ENCODE data around the gene GATA3. TPM values are rescaled to one million over a fixed set of nuclear protein-coding genes. Genes with fewer than 3 reads are reported as not detected.

Gene GATA3
- polyA plus RNA-seq, 2 donors = 0.31 to 0.45 TPM

DNA sequence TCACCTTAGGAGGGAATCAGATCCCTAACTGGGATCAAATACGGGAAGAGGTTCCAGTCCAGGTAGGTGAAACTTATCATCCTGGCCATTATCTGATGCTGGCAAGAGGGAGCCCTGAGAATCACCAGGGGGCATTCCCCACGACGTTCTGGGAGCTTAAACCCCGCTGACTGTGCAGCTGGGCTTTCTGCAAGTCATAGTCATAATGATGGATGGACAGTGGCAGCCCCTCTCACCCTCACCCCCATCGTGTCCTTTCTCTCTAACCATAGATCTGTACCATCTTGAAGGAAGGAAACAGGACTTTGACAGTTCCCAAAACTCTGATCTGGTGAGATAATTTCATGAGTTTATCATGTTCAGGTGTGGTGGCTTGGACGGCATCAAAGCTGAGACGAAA, 50.2 kb downstream of the GATA3 start:
- H3K4me1 ChIP-seq (ENCODE audit: control insufficient read depth in 2 of 2, insufficient read depth in 2 of 2, low read length in 1 of 2) = peaks cover 0 to 3% of the 10 kb centered on the region in 2 donors
- no peaks in the 10 kb centered on the region for H3K27me3 ChIP-seq (ENCODE audit: control insufficient read depth in 1 of 2, insufficient read depth in 2 of 2, low read length in 2 of 2)
- H3K27ac ChIP-seq (ENCODE audit: low read depth in 2 of 2, low read length in 1 of 2) = no peak overlapping the region
- no peaks in the 10 kb centered on the region for H3K36me3 ChIP-seq (ENCODE audit: control insufficient read depth in 2 of 2, insufficient read depth in 2 of 2, low read length in 1 of 2)
- peaks cover 3 to 4% of the 10 kb centered on the region in 2 donors for H3K9me3 ChIP-seq (ENCODE audit: control insufficient read depth in 2 of 2, insufficient read depth in 1 of 2, low read depth in 1 of 2, low read length in 1 of 2)
- no peak overlapping the region for H3K4me3 ChIP-seq (ENCODE audit: low read depth in 1 of 2, low read length in 2 of 2)
- 37 to 46% methylated on average over 7 of the region's 7 CpGs for WGBS, 2 donors

DNA sequence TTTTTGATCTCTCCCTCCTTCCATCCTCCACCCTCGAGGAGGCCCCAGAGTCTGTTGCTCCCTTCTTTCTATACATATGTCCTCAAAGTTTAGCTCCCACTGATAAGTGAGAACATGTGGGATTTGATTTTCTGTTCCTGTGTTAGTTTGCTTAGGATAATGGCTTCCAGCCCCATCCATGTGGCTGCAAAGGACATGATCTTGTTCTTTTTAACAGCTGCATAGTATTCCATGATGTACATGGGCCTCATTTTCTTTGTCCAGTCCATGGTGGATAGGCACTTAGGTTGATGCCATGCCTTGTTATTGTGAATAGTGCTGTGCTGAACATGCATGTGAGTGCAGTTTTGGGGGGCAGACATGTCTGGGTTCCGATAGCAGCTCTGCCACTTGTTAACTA, 51.4 kb downstream of the GATA3 start:
- no peak overlapping the region for H3K27ac ChIP-seq (ENCODE audit: low read depth in 2 of 2, low read length in 1 of 2)
- WGBS, 2 donors = 93 to 94% methylated on average over 2 of the region's 2 CpGs
- H3K4me3 ChIP-seq (ENCODE audit: low read depth in 1 of 2, low read length in 2 of 2) = no peak overlapping the region
- H3K36me3 ChIP-seq (ENCODE audit: control insufficient read depth in 2 of 2, insufficient read depth in 2 of 2, low read length in 1 of 2) = no peaks in the 10 kb centered on the region
- no peaks in the 10 kb centered on the region for H3K27me3 ChIP-seq (ENCODE audit: control insufficient read depth in 1 of 2, insufficient read depth in 2 of 2, low read length in 2 of 2)
- H3K4me1 ChIP-seq (ENCODE audit: control insufficient read depth in 2 of 2, insufficient read depth in 2 of 2, low read length in 1 of 2) = peaks cover 0 to 3% of the 10 kb centered on the region in 2 donors
- H3K9me3 ChIP-seq (ENCODE audit: control insufficient read depth in 2 of 2, insufficient read depth in 1 of 2, low read depth in 1 of 2, low read length in 1 of 2) = peaks cover 3 to 4% of the 10 kb centered on the region in 2 donors

DNA sequence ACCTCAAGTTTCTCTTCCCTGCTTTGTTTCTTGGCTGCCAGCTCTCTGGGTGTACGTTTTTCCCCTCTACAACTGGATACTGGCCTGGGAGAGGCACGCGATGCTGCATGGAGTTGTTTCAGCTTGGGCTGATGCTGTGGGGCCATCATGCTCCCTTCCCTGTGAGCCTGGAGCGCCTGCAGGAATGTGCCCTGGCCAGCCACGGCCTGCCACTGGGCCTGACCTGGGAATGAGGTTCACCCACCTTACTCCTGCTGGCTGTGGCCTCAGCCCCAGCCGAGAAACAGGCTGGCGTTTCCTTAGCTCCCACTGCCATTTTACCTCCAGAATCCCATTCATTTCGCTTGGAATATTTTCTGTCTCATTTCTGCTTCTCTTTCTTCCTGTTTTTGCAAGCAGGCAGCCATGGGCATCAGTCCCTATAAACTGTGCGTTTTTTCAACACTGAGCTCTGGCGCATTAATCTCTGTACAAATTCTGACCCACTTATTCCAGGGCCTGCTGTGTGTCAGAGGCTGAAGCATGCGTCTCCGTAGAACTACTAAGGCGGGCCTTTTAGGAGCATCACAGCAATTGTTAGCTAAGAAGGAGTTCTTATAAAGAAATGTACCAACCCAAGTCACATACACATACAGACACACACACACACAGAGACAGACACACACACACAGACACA, 57.9 kb downstream of the GATA3 start:
- 80 to 90% methylated on average over 13 of the region's 13 CpGs for WGBS, 2 donors
- no peak overlapping the region for H3K27ac ChIP-seq (ENCODE audit: low read depth in 2 of 2, low read length in 1 of 2)
- H3K4me3 ChIP-seq (ENCODE audit: low read depth in 1 of 2, low read length in 2 of 2) = no peak overlapping the region
- no peaks in the 10 kb centered on the region for H3K36me3 ChIP-seq (ENCODE audit: control insufficient read depth in 2 of 2, insufficient read depth in 2 of 2, low read length in 1 of 2)
- no peaks in the 10 kb centered on the region for H3K27me3 ChIP-seq (ENCODE audit: control insufficient read depth in 1 of 2, insufficient read depth in 2 of 2, low read length in 2 of 2)
- H3K9me3 ChIP-seq (ENCODE audit: control insufficient read depth in 2 of 2, insufficient read depth in 1 of 2, low read depth in 1 of 2, low read length in 1 of 2) = no peaks in the 10 kb centered on the region
- H3K4me1 ChIP-seq (ENCODE audit: control insufficient read depth in 2 of 2, insufficient read depth in 2 of 2, low read length in 1 of 2) = no peaks in the 10 kb centered on the region

DNA sequence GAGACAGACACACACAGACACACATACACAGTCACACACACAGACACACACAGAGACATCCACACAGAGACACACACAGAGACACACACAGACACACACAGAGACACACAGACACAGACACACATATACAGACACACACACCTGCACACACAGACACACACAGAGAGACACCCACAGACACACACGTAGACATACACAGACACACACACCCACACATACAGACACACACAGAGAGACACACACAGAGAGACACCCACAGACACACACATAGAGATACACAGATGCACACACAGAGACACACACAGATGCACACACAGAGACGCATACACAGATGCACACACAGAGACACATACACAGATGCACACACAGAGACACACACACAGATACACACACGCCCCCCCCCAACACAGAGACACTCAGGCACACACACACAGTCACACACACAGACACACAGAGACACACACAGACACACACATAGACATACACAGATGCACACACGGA, 58.5 kb downstream of the GATA3 start:
- Histone ChIP-seq H3K9me3 (ENCODE audit: control insufficient read depth in 2 of 2, insufficient read depth in 1 of 2, low read depth in 1 of 2, low read length in 1 of 2) (no peaks in the 10 kb centered on the region), H3K4me3 (ENCODE audit: low read depth in 1 of 2, low read length in 2 of 2) (no peak overlapping the region), H3K27ac (ENCODE audit: low read depth in 2 of 2, low read length in 1 of 2) (no peak overlapping the region), H3K27me3 (ENCODE audit: control insufficient read depth in 1 of 2, insufficient read depth in 2 of 2, low read length in 2 of 2) (no peaks in the 10 kb centered on the region), H3K4me1 (ENCODE audit: control insufficient read depth in 2 of 2, insufficient read depth in 2 of 2, low read length in 1 of 2) (no peaks in the 10 kb centered on the region), H3K36me3 (ENCODE audit: control insufficient read depth in 2 of 2, insufficient read depth in 2 of 2, low read length in 1 of 2) (no peaks in the 10 kb centered on the region)
- 73 to 78% methylated on average over 4 of the region's 4 CpGs for WGBS, 2 donors

DNA sequence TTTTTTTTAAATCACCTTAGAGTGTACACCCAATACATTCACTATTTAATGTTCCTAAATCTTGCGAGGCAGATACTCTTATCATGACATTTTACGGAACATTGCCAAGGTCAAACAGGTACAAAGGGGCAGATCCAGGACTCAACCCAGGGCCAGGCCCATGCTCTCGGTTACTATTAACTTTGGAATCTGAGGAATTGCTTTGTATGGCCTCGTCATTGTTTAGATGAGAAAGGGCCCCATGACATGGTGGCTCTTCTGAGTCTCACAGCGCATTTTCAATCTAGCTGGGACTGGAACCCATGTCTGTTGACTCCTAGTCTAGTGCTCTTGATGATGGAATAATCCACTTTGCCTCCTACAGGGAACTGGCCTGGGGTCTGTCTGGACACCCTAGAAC, 59.1 kb downstream of the GATA3 start:
- WGBS, 2 donors = 80 to 95% methylated on average over 5 of the region's 5 CpGs
- Histone ChIP-seq H3K27me3 (ENCODE audit: control insufficient read depth in 1 of 2, insufficient read depth in 2 of 2, low read length in 2 of 2) (no peaks in the 10 kb centered on the region), H3K4me1 (ENCODE audit: control insufficient read depth in 2 of 2, insufficient read depth in 2 of 2, low read length in 1 of 2) (no peaks in the 10 kb centered on the region), H3K27ac (ENCODE audit: low read depth in 2 of 2, low read length in 1 of 2) (no peak overlapping the region), H3K4me3 (ENCODE audit: low read depth in 1 of 2, low read length in 2 of 2) (no peak overlapping the region), H3K36me3 (ENCODE audit: control insufficient read depth in 2 of 2, insufficient read depth in 2 of 2, low read length in 1 of 2) (no peaks in the 10 kb centered on the region), H3K9me3 (ENCODE audit: control insufficient read depth in 2 of 2, insufficient read depth in 1 of 2, low read depth in 1 of 2, low read length in 1 of 2) (no peaks in the 10 kb centered on the region)

- H3K36me3 ChIP-seq (ENCODE audit: control insufficient read depth in 2 of 2, insufficient read depth in 2 of 2, low read length in 1 of 2) = no peaks in the 10 kb centered on the region
- no peaks in the 10 kb centered on the region for H3K27me3 ChIP-seq (ENCODE audit: control insufficient read depth in 1 of 2, insufficient read depth in 2 of 2, low read length in 2 of 2)
- WGBS, 2 donors = 85 to 87% methylated on average over 13 of the region's 13 CpGs
- no peaks in the 10 kb centered on the region for H3K9me3 ChIP-seq (ENCODE audit: control insufficient read depth in 2 of 2, insufficient read depth in 1 of 2, low read depth in 1 of 2, low read length in 1 of 2)
- H3K27ac ChIP-seq (ENCODE audit: low read depth in 2 of 2, low read length in 1 of 2) = no peak overlapping the region
- H3K4me3 ChIP-seq (ENCODE audit: low read depth in 1 of 2, low read length in 2 of 2) = no peak overlapping the region
- no peaks in the 10 kb centered on the region for H3K4me1 ChIP-seq (ENCODE audit: control insufficient read depth in 2 of 2, insufficient read depth in 2 of 2, low read length in 1 of 2)
These were observed 60.5 kb downstream of the GATA3 start for GRCh38 chr10:8114741-8115617.

DNA sequence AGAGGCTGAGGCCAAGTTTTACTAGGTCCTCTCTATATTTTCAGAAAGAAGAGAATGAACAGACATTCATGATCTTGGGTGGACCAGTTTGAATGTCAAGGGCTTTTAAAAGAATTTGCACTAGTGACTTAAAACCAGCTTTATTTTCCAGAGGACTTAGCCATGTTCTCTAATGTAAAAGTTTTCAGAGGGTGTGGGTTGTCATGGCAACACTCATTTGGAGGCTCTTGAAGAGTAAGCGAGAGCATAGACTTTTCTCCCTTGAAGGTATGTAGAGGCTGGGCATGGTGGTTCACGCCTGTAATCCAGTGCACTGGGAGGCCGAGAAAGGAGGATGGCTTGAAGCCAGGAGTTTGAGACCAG, 61.1 kb downstream of the GATA3 start:
- H3K27me3 ChIP-seq (ENCODE audit: control insufficient read depth in 1 of 2, insufficient read depth in 2 of 2, low read length in 2 of 2) = no peaks in the 10 kb centered on the region
- no peaks in the 10 kb centered on the region for H3K4me1 ChIP-seq (ENCODE audit: control insufficient read depth in 2 of 2, insufficient read depth in 2 of 2, low read length in 1 of 2)
- WGBS, 2 donors = 87 to 89% methylated on average over 3 of the region's 3 CpGs
- H3K27ac ChIP-seq (ENCODE audit: low read depth in 2 of 2, low read length in 1 of 2) = no peak overlapping the region
- H3K9me3 ChIP-seq (ENCODE audit: control insufficient read depth in 2 of 2, insufficient read depth in 1 of 2, low read depth in 1 of 2, low read length in 1 of 2) = no peaks in the 10 kb centered on the region
- H3K36me3 ChIP-seq (ENCODE audit: control insufficient read depth in 2 of 2, insufficient read depth in 2 of 2, low read length in 1 of 2) = no peaks in the 10 kb centered on the region
- H3K4me3 ChIP-seq (ENCODE audit: low read depth in 1 of 2, low read length in 2 of 2) = no peak overlapping the region

DNA sequence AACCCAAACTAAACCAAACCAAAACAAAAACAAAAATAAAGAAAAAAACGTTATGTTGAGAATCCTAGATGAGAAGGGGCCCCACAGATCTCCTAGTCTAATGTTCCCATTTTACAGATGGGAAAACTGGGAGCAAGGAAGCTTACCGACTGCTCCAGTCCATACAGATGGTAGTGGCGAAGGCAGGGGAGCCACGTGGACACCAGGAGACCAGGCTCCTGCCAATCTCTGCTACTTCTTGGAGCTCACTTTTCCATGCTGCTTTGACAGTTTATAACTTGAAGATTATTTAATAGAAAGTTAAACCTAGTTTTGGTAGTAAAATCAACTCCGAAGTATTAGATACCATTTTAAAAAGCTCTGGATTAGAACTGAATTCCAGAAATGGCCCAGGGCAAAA, 62.0 kb downstream of the GATA3 start:
- Histone ChIP-seq H3K4me1 (ENCODE audit: control insufficient read depth in 2 of 2, insufficient read depth in 2 of 2, low read length in 1 of 2) (no peaks in the 10 kb centered on the region), H3K27ac (ENCODE audit: low read depth in 2 of 2, low read length in 1 of 2) (no peak overlapping the region), H3K4me3 (ENCODE audit: low read depth in 1 of 2, low read length in 2 of 2) (no peak overlapping the region), H3K36me3 (ENCODE audit: control insufficient read depth in 2 of 2, insufficient read depth in 2 of 2, low read length in 1 of 2) (no peaks in the 10 kb centered on the region), H3K9me3 (ENCODE audit: control insufficient read depth in 2 of 2, insufficient read depth in 1 of 2, low read depth in 1 of 2, low read length in 1 of 2) (no peaks in the 10 kb centered on the region), H3K27me3 (ENCODE audit: control insufficient read depth in 1 of 2, insufficient read depth in 2 of 2, low read length in 2 of 2) (no peaks in the 10 kb centered on the region)
- 61 to 76% methylated on average over 5 of the region's 5 CpGs for WGBS, 2 donors

GRCh38 chr10:8116926-8117493, 62.5 kb downstream of the GATA3 start:
- Histone ChIP-seq H3K27me3 (ENCODE audit: control insufficient read depth in 1 of 2, insufficient read depth in 2 of 2, low read length in 2 of 2) (no peaks in the 10 kb centered on the region), H3K36me3 (ENCODE audit: control insufficient read depth in 2 of 2, insufficient read depth in 2 of 2, low read length in 1 of 2) (no peaks in the 10 kb centered on the region), H3K4me3 (ENCODE audit: low read depth in 1 of 2, low read length in 2 of 2) (no peak overlapping the region), H3K4me1 (ENCODE audit: control insufficient read depth in 2 of 2, insufficient read depth in 2 of 2, low read length in 1 of 2) (no peaks in the 10 kb centered on the region), H3K9me3 (ENCODE audit: control insufficient read depth in 2 of 2, insufficient read depth in 1 of 2, low read depth in 1 of 2, low read length in 1 of 2) (no peaks in the 10 kb centered on the region), H3K27ac (ENCODE audit: low read depth in 2 of 2, low read length in 1 of 2) (no peak overlapping the region)
- WGBS, 2 donors = 71 to 77% methylated on average over 12 of the region's 12 CpGs
